Astrocyte of the spinal cord (primary cell): Measurements from ENCODE around the gene SULT4A1.
A peak's percentile ranks its signal among the peaks of the same experiment; 100 is the strongest.

ENCODE experiments used
- DNase-seq: peaks from one replicate; pipeline ENCODE4 v3.0.0; 2011; ENCODE audit warnings: low read depth, low spot score
- H3K4me3 ChIP-seq: 2 replicates; pipeline ENCODE4 v1.5.1; 2011; ENCODE audit warnings: low read depth, mild to moderate bottlenecking, low read length, moderate library complexity
- CTCF ChIP-seq: IDR thresholded peaks from 2 replicates; pipeline ENCODE4 v1.5.1; 2012; ENCODE audit warnings: low read depth, mild to moderate bottlenecking, low read length, inconsistent platforms
- in situ Hi-C: cut with HindIII; loops from 2 replicates; pipeline ENCODE4 v1.10.0; 2017; ENCODE audit warnings: low sequenced_read_pairs

Gene SULT4A1

DNA sequence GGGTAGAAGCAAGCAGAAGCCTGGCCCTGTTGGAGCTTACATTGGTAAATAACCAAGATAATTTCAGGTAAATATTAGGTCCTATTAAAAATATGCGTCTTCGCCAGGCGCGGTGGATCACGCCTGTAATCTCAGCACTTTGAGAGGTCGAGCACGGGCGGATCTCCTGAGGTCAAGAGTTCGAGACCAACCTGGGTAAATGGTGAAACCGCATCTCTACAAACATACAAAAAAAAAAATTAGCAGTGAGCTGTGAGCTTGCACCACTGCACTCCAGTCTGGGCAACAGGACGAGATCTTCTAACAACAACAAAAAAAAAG is 529 bp upstream of the SULT4A1 start:
- in situ Hi-C loops = no loop called here
- no peak for TF ChIP-seq CTCF
- DNase-seq = no peak
- H3K4me3 ChIP-seq = no peak overlapping the region

DNA sequence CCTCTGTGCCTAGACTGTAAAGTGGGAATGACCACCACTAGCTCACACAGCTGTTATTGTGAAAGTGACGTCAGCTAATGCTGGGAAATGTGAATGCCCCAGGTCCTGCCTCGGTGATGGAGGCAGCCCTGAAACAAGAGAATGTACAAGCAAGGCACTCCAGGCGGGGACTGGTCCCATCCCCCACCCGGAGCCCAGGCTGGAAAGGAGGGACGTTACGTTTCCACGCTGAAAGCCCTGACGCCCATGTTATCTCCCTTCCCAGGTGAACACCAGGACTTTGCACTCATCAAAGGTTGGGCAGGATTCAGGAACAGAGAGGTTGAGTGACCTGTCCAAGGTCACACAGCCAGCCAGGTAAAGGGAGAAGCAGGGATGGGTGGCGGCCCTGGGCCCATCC is 784 bp downstream of the SULT4A1 start:
- in situ Hi-C loops = no loop called here
- H3K4me3 ChIP-seq = peak overlapping the region; percentile 4
- no peak for DNase-seq
- no peak for TF ChIP-seq CTCF

GRCh38 chr22:43860831-43861230 is 1.5 kb downstream of the SULT4A1 start:
- in situ Hi-C loops = no loop called here
- DNase-seq = no peak
- TF ChIP-seq CTCF = no peak
- no peak overlapping the region for H3K4me3 ChIP-seq

- no peak overlapping the region for H3K4me3 ChIP-seq
- in situ Hi-C loops = no loop called here
- no peak for TF ChIP-seq CTCF
- no peak for DNase-seq
Observed at GRCh38 chr22:43860126-43860525, 2.2 kb downstream of the SULT4A1 start.

DNA sequence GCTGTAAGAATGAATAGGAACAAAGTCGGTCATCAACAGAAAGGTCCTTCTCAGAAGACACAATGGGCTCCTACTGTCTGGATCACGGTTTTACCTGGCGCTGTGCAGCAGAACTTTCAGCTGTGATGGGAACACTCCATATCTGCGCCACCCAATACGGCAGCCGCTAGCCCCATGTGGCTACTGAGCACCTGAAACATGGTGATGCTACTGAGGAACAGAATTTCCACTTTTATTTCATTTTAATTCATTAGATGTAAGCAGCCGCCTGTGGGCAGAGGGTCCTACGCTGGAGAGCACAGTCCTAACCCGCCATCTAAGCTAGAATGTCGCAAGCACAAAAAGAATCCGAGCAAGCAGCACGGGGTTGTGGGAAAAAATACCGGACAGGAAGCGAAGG is 2.7 kb downstream of the SULT4A1 start:
- no peak overlapping the region for H3K4me3 ChIP-seq
- no peak for TF ChIP-seq CTCF
- DNase-seq = no peak
- in situ Hi-C loops = no loop called here

GRCh38 chr22:43859176-43859575 is 3.1 kb downstream of the SULT4A1 start:
- in situ Hi-C loops = no loop called here
- no peak for TF ChIP-seq CTCF
- DNase-seq = no peak
- no peak overlapping the region for H3K4me3 ChIP-seq
